Endothelial cell of umbilical vein (primary cell): ENCODE measurements around the gene MORC2. TPM values are rescaled to one million over a fixed set of nuclear protein-coding genes. Genes with fewer than 3 reads are reported as not detected.

ENCODE experiments used
- BruUV-seq: library from RNA; stranded (reverse); fragments of 400-500 nt; replicated peaks from 2 replicates; lab custom pipeline; 2021; lab: Mats Ljungman, UMichigan
- CTCF ChIA-PET: fragments of 300-600, 350-600 bp; sonication (Branson Sonifier 250); formaldehyde crosslinking; loops from one replicate; lab custom pipeline; 2021; ENCODE audit warnings: antibody characterized with exemption, inconsistent platforms; lab: Charles Lee
- POLR2A ChIA-PET: fragments of 300-600, 350-600 bp; sonication (Branson Sonifier 250); formaldehyde crosslinking; loops from one replicate; lab custom pipeline; 2021; ENCODE audit warnings: antibody characterized with exemption, inconsistent platforms; lab: Charles Lee
- DNase-seq: peaks from one replicate; pipeline ENCODE4 v3.0.0-alpha.2; 2011; ENCODE audit warnings: low read depth, low spot score
- FAIRE-seq: peaks from 2 replicates; lab custom pipeline; 2011; peaks lifted over from hg19 to GRCh38; lab: Jason Lieb, UNC
- H2AFZ ChIP-seq: 2 replicates; pipeline ENCODE4 v1.6.0; 2012; ENCODE audit warnings: low read depth, low read length, control low read depth, inconsistent platforms
- H3K27ac ChIP-seq: 2 replicates; pipeline ENCODE4 v1.5.1; 2011; ENCODE audit warnings: low read depth, mild to moderate bottlenecking, control low read depth, low read length, moderate library complexity; ENCODE audit not compliant: insufficient read depth
- H3K27me3 ChIP-seq, 2 experiments: 2 replicates each; pipeline versions ENCODE4 v1.6.0 to v1.6.1; 2011; ENCODE audit warnings: low read length in 2 of 2, mixed read lengths in 1 of 2; ENCODE audit not compliant: control insufficient read depth in 2 of 2, insufficient read depth in 2 of 2
- H3K36me3 ChIP-seq, 2 experiments: 2 replicates in 1 of 2; 3 replicates in 1 of 2; pipeline ENCODE4 v1.5.1; 2011; ENCODE audit warnings: low read length in 2 of 2, mild to moderate bottlenecking in 1 of 2, moderate library complexity in 1 of 2; ENCODE audit not compliant: control insufficient read depth in 2 of 2, insufficient read depth in 2 of 2; ENCODE audit errors: extremely low read depth in 1 of 2
- H3K4me1 ChIP-seq: 3 replicates; pipeline ENCODE4 v1.5.1; 2011; ENCODE audit warnings: mild to moderate bottlenecking, low read length; ENCODE audit not compliant: control insufficient read depth, insufficient read depth; ENCODE audit errors: extremely low read depth
- H3K4me2 ChIP-seq: 2 replicates; pipeline ENCODE4 v1.6.1; 2011; ENCODE audit warnings: low read length, control low read depth, mixed read lengths; ENCODE audit not compliant: insufficient read depth
- H3K4me3 ChIP-seq, 3 experiments: fragments of 200-600 bp in 1 of 3; sonication (generic), shearing (Covaris generic) in 1 of 3; replicated peaks in 1 of 3; 2 replicates each; pipeline ENCODE4 v1.5.1; 2011 to 2016; ENCODE audit warnings: control low read depth in 3 of 3, low read length in 3 of 3, mild to moderate bottlenecking in 2 of 3, inconsistent platforms in 1 of 3, low read depth in 1 of 3, moderate library complexity in 1 of 3; ENCODE audit not compliant: insufficient read depth in 1 of 3
- H3K79me2 ChIP-seq: 2 replicates; pipeline ENCODE4 v1.6.0; 2012; ENCODE audit warnings: low read length, inconsistent platforms; ENCODE audit not compliant: control insufficient read depth, insufficient read depth
- H3K9ac ChIP-seq: replicated peaks from 2 replicates; pipeline ENCODE3; 2011; ENCODE audit warnings: low read length, control low read depth; ENCODE audit not compliant: insufficient read depth; ENCODE audit errors: extremely low read depth
- H3K9me1 ChIP-seq: replicated peaks from 3 replicates; pipeline ENCODE4 v1.6.0; 2011; ENCODE audit warnings: mild to moderate bottlenecking, low read length; ENCODE audit not compliant: control insufficient read depth, insufficient read depth; ENCODE audit errors: extremely low read depth
- H3K9me3 ChIP-seq: replicated peaks from 2 replicates; pipeline ENCODE4 v1.5.1; 2012; ENCODE audit warnings: low read length, inconsistent platforms; ENCODE audit not compliant: control insufficient read depth, insufficient read depth
- H4K20me1 ChIP-seq: replicated peaks from 2 replicates; pipeline ENCODE3; 2011; ENCODE audit warnings: mild to moderate bottlenecking, low read length; ENCODE audit not compliant: control insufficient read depth, insufficient read depth; ENCODE audit errors: extremely low read depth
- CTCF ChIP-seq, 2 donors: IDR thresholded peaks; 1 replicate in 1 of 2; 2 replicates in 1 of 2; pipeline ENCODE4 v1.5.1; 2011; ENCODE audit warnings: low read length in 2 of 2, mild to moderate bottlenecking in 2 of 2, moderate library complexity in 2 of 2, control low read depth in 1 of 2, inconsistent platforms in 1 of 2, low read depth in 1 of 2; ENCODE audit not compliant: insufficient read depth in 1 of 2; ENCODE audit errors: extremely low read depth in 1 of 2
- EZH2 ChIP-seq: IDR thresholded peaks from 2 replicates; pipeline ENCODE4 v1.6.1; 2012; ENCODE audit warnings: borderline replicate concordance, low read depth, mild to moderate bottlenecking, moderate library complexity, low read length, inconsistent platforms; ENCODE audit not compliant: severe bottlenecking
- FOS ChIP-seq: IDR thresholded peaks from 2 replicates; pipeline ENCODE4 v1.6.1; 2011; ENCODE audit warnings: mild to moderate bottlenecking, low read length, moderate library complexity, borderline replicate concordance; ENCODE audit not compliant: insufficient read depth
- GATA2 ChIP-seq: IDR thresholded peaks from 2 replicates; pipeline ENCODE4 v1.7.0; 2011; ENCODE audit warnings: low read depth, mild to moderate bottlenecking, moderate library complexity, mixed read lengths, low read length; ENCODE audit not compliant: insufficient read length, insufficient read depth
- JUN ChIP-seq: IDR thresholded peaks from 2 replicates; pipeline ENCODE4 v1.6.1; 2011; ENCODE audit warnings: borderline replicate concordance, low read depth; ENCODE audit not compliant: insufficient read length, insufficient read depth
- MAX ChIP-seq: IDR thresholded peaks from 2 replicates; pipeline ENCODE4 v1.6.1; 2011; ENCODE audit not compliant: insufficient read depth, insufficient read length
- MYC ChIP-seq: IDR thresholded peaks from one replicate; pipeline ENCODE4 v1.6.1; 2011; ENCODE audit warnings: mild to moderate bottlenecking, low read depth, low read length
- POLR2A ChIP-seq: IDR thresholded peaks from 2 replicates; pipeline ENCODE4 v1.6.1; 2012; ENCODE audit warnings: low read depth, mild to moderate bottlenecking, control low read depth, low read length
- POLR2AphosphoS5 ChIP-seq: IDR thresholded peaks from 2 replicates; pipeline ENCODE4 v1.6.1; 2012; ENCODE audit warnings: low read depth, mild to moderate bottlenecking, control low read depth, low read length, moderate library complexity; ENCODE audit not compliant: insufficient read depth
- dilution Hi-C: fragments of 300-500 bp; cut with MboI; formaldehyde crosslinking; loops from one replicate; pipeline ENCODE4 v1.15.0; 2019; ENCODE audit warnings: low sequenced_read_pairs; ENCODE audit not compliant: extremely low pct_ligation_motif_present
- intact Hi-C: fragments of 100-400 bp; cut with micrococcal nuclease; formaldehyde crosslinking; loops from one replicate; pipeline ENCODE4 v1.10.0; 2022
- polyA plus RNA-seq, 4 experiments: library from polyadenylated mRNA; depleted of rRNA in 3 of 4; stranded (reverse) in 3 of 4; unstranded in 1 of 4; fragments of >200 nt; gene quantifications; 2 replicates each; pipeline versions ENCODE4 v1.2.1 to v1.2.3, GENCODE V29; 2011 to 2012; ENCODE audit warnings: missing spikeins in 1 of 4
- total RNA-seq: library from RNA; stranded (reverse); gene quantifications from 2 replicates; pipeline ENCODE4 v1.2.3, GENCODE V29; 2021

Gene MORC2
- total and polyA plus RNA-seq, 2 donors (not counting 3 experiments of a cell fraction or from before 2014, with no cell fraction given): 11.6 to 34.7 TPM

GRCh38 chr22:30945653-30946052 is 22.9 kb downstream of the MORC2 start:
- dilution Hi-C loops: no loop called here
- DNase-seq: no peak
- H3K4me3 ChIP-seq: no peak overlapping the region
- H3K9me1 ChIP-seq: no peaks in the 10 kb centered on the region
- TF ChIP-seq GATA2 (no peak), MYC (no peak), FOS (no peak), POLR2AphosphoS5 (no peak), EZH2 (no peak), CTCF (IDR thresholded peaks at IDR 0.05; ENCODE audit: extremely low read depth in 1 of 2, insufficient read depth in 1 of 2, low read depth in 1 of 2, low read length in 2 of 2) (no peak), POLR2A (no peak), JUN (no peak), MAX (no peak)
- H2AFZ ChIP-seq: no peak overlapping the region
- POLR2A ChIA-PET: interaction anchor here (2.2 kb wide), 1 partner anchor 136 kb away, joined by 9 read pairs; the partner anchor contains the start of gene SMTN
- H3K4me2 ChIP-seq: no peak overlapping the region
- no TSS peak for BruUV-seq
- H4K20me1 ChIP-seq: no peaks in the 10 kb centered on the region
- no peaks in the 10 kb centered on the region for H3K79me2 ChIP-seq
- H3K4me1 ChIP-seq: no peaks in the 10 kb centered on the region
- FAIRE-seq: no peak
- CTCF ChIA-PET: interaction anchor here (1.1 to 3.6 kb wide), 7 partner anchors 24 to 327 kb away, joined by 3 to 150 read pairs (median 10); partner anchors contain the start of genes MORC2, SMTN and TUG1
- no peak overlapping the region for H3K27ac ChIP-seq
- H3K9me3 ChIP-seq: no peaks in the 10 kb centered on the region
- no peaks in the 10 kb centered on the region for H3K27me3 ChIP-seq
- intact Hi-C loops: loop anchor here (5.0 kb wide), 1 partner anchor 287 kb away; no protein-coding TSS in a partner anchor
- H3K9ac ChIP-seq: no peak overlapping the region
- peaks cover 27 to 56% of the 10 kb centered on the region in 2 experiments for H3K36me3 ChIP-seq
